ENCODE measurements around the gene FKBP5. TPM values are rescaled to one million over a fixed set of nuclear protein-coding genes. Genes with fewer than 3 reads are reported as not detected.
"Not testable (repeated sequence)": the region's sequence is repeated elsewhere in the genome, so short reads cannot be mapped to it uniquely, and the experiment has no call there.

The FKBP5 gene
- total RNA-seq, 2 experiments from 2014 or later: 42.5 to 79.1 TPM

DNA sequence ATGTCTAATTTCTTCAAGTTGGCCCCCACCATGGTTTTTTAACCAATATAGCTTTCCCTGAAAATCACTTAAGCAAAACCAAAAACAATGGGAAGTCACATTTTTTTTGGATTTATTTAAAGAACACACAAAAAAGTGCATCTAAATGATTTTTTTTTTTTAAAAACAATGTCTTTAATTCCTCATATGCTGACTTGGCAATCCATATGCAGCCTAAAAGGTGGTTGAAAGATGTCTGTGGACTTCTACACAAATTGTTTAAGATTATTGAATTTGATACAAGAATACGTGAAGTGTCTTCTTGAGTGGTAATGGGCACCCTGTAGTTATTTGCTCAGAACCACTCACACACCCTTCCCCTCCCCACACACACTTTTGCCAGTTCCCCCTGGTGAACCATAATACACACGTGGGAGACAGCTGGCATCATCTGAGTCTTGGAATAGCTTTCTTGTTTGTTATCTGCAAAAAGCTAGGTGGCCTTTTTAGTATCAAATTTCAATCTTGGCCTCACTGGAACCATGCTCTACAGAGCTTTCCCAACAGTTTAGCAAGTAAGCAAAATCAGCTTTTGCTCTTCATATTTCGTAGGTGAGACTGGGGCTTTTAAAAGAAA lies 115.1 kb downstream of the FKBP5 start:
- intact Hi-C loops (cut with micrococcal nuclease; ENCODE audit: unreplicated experiment): no loop called here
- H3K79me2 ChIP-seq (ENCODE audit: insufficient read depth, low read depth, low read length): no peaks in the 10 kb centered on the region
- H3K4me1 ChIP-seq (ENCODE audit: insufficient read depth, low read length, poor library complexity, severe bottlenecking): no peaks in the 10 kb centered on the region
- no peak for TF ChIP-seq EZH2phosphoT487 (IDR thresholded peaks at IDR 0.05; ENCODE audit: borderline replicate concordance, low read depth, low read length)
- TF ChIP-seq, protein P1, sequence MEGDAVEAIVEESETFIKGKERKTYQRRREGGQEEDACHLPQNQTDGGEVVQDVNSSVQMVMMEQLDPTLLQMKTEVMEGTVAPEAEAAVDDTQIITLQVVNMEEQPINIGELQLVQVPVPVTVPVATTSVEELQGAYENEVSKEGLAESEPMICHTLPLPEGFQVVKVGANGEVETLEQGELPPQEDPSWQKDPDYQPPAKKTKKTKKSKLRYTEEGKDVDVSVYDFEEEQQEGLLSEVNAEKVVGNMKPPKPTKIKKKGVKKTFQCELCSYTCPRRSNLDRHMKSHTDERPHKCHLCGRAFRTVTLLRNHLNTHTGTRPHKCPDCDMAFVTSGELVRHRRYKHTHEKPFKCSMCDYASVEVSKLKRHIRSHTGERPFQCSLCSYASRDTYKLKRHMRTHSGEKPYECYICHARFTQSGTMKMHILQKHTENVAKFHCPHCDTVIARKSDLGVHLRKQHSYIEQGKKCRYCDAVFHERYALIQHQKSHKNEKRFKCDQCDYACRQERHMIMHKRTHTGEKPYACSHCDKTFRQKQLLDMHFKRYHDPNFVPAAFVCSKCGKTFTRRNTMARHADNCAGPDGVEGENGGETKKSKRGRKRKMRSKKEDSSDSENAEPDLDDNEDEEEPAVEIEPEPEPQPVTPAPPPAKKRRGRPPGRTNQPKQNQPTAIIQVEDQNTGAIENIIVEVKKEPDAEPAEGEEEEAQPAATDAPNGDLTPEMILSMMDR (conservative IDR thresholded peaks at IDR 0.05; ENCODE audit: low read length): no peak
- peaks cover 69% of the 10 kb centered on the region for H3K36me3 ChIP-seq (ENCODE audit: insufficient read depth, low read length)
- no peak overlapping the region for H3K4me3 ChIP-seq (ENCODE audit: low read depth, low read length, poor library complexity, severe bottlenecking)
- no peak overlapping the region for H3K27ac ChIP-seq (ENCODE audit: low read depth, low read length, poor library complexity, severe bottlenecking)
- H3K9me2 ChIP-seq (ENCODE audit: insufficient read depth, low read length): no peaks in the 10 kb centered on the region
- BruUV-seq (replicated peaks): TSS peak; percentile 65
- CTCF ChIA-PET (ENCODE audit: unreplicated experiment): no interaction called here
- POLR2A ChIA-PET: interaction anchor here (0.7 to 1.1 kb wide), 3 partner anchors 11 to 95 kb away, joined by 3 to 7 read pairs (median 3); no protein-coding TSS in a partner anchor
- no peak for DNase-seq (ENCODE audit: low spot score)
- H3K4me2 ChIP-seq (ENCODE audit: low read length): no peak overlapping the region
- no peaks in the 10 kb centered on the region for H3K9me3 ChIP-seq (ENCODE audit: low read length)
- no peak overlapping the region for H2AFZ ChIP-seq (ENCODE audit: low read length)
- H4K20me1 ChIP-seq (ENCODE audit: insufficient read depth, low read length): no peaks in the 10 kb centered on the region

DNA sequence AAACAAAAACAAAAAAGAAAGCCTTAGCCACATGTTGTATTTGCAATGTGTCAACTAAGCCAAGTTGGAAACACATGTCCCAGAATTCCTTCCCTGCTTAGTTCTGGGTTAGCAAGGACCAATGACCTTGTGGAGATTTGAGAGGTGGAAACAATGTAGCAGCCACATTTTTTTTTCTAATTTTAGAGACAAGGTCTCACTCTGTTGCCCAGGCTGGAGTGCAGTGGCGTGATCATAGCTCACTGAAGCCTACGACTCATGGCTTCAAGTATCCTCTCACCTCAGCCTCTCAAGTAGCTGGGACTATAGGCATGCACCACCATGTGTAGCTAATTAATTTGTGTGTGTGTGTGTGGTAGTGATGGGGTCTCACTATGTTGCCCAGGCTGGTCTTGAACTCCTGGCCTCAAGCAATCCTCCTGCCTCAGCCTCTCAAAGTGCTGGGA lies 117.8 kb downstream of the FKBP5 start:
- H3K9me3 ChIP-seq (ENCODE audit: low read length); H3K4me1 ChIP-seq (ENCODE audit: insufficient read depth, low read length, poor library complexity, severe bottlenecking); H2AFZ ChIP-seq (ENCODE audit: low read length); H3K27ac ChIP-seq (ENCODE audit: low read depth, low read length, poor library complexity, severe bottlenecking); H3K9me2 ChIP-seq (ENCODE audit: insufficient read depth, low read length); POLR2A ChIA-PET; intact Hi-C loops (cut with micrococcal nuclease; ENCODE audit: unreplicated experiment); BruUV-seq (replicated peaks); H4K20me1 ChIP-seq (ENCODE audit: insufficient read depth, low read length); H3K79me2 ChIP-seq (ENCODE audit: insufficient read depth, low read depth, low read length); CTCF ChIA-PET (ENCODE audit: unreplicated experiment); H3K4me3 ChIP-seq (ENCODE audit: low read depth, low read length, poor library complexity, severe bottlenecking); H3K4me2 ChIP-seq (ENCODE audit: low read length); DNase-seq (ENCODE audit: low spot score): not testable (repeated sequence)
- peaks cover 46% of the 10 kb centered on the region for H3K36me3 ChIP-seq (ENCODE audit: insufficient read depth, low read length)

DNA sequence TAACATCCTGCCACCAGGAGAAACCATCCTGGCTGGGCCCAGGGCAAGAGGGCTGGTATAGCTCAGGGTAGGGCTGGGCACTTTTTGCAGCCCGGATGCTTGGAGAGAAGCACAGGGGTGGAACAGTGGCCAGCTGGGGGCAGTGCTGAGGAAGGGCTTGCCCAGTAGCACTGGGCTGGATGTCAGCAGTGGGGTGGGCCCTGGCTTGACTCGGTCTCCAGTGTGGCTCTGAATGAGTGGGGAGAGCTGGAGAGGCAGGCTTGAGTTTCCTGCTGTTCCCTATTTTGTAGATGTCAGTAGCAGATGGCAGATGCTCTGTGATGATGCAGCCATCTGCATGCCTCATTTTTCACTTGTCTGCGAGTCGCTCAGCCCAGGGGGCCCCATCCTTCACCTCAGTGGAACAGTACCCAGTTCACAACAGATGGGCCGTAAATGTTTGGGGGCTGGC lies 119.7 kb downstream of the FKBP5 start:
- no peak overlapping the region for H3K4me2 ChIP-seq (ENCODE audit: low read length)
- ChIA-PET CTCF (ENCODE audit: unreplicated experiment) (interaction anchor here (0.5 kb wide), 1 partner anchor 363 kb away, joined by 3 read pairs; no protein-coding TSS in a partner anchor), POLR2A (no interaction called here)
- intact Hi-C loops (cut with micrococcal nuclease; ENCODE audit: unreplicated experiment): no loop called here
- no peak overlapping the region for H3K4me3 ChIP-seq (ENCODE audit: low read depth, low read length, poor library complexity, severe bottlenecking)
- BruUV-seq (replicated peaks): no TSS peak
- no peak overlapping the region for H3K27ac ChIP-seq (ENCODE audit: low read depth, low read length, poor library complexity, severe bottlenecking)
- no peaks in the 10 kb centered on the region for H3K4me1 ChIP-seq (ENCODE audit: insufficient read depth, low read length, poor library complexity, severe bottlenecking)
- no peaks in the 10 kb centered on the region for H3K79me2 ChIP-seq (ENCODE audit: insufficient read depth, low read depth, low read length)
- H3K36me3 ChIP-seq (ENCODE audit: insufficient read depth, low read length): peaks cover 27% of the 10 kb centered on the region
- peak; percentile 19 for DNase-seq (ENCODE audit: low spot score)
- H3K9me2 ChIP-seq (ENCODE audit: insufficient read depth, low read length): no peaks in the 10 kb centered on the region
- H4K20me1 ChIP-seq (ENCODE audit: insufficient read depth, low read length): no peaks in the 10 kb centered on the region
- H2AFZ ChIP-seq (ENCODE audit: low read length): no peak overlapping the region
- TF ChIP-seq, protein P1 (conservative IDR thresholded peaks at IDR 0.05; ENCODE audit: low read length): peak; percentile 68
- no peak for TF ChIP-seq EZH2phosphoT487 (IDR thresholded peaks at IDR 0.05; ENCODE audit: borderline replicate concordance, low read depth, low read length)
- H3K9me3 ChIP-seq (ENCODE audit: low read length): no peaks in the 10 kb centered on the region
